GM18502 (cell line): ENCODE data around the gene CES2.
"Not testable (repeated sequence)": the region's sequence is repeated elsewhere in the genome, so short reads cannot be mapped to it uniquely, and the experiment has no call there.

Experiments used
- ATAC-seq: cut with Tn5 transposase; IDR thresholded peaks from one replicate; pipeline ENCODE4 v1.9.1; 2021; ENCODE audit warnings: mild to moderate bottlenecking; ENCODE audit not compliant: unreplicated experiment, poor library complexity

Gene CES2

DNA sequence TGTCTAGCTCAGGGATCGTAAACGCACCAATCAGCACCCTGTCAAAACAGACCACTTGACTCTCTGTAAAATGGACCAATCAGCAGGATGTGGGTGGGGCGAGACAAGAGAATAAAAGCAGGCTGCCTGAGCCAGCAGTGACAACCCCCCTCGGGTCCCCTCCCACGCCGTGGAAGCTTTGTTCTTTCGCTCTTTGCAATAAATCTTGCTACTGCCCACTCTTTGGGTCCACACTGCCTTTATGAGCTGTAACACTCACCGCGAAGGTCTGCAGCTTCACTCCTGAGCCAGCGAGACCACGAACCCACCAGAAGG is 39.6 kb downstream of the CES2 start:
- not testable (repeated sequence) for ATAC-seq

DNA sequence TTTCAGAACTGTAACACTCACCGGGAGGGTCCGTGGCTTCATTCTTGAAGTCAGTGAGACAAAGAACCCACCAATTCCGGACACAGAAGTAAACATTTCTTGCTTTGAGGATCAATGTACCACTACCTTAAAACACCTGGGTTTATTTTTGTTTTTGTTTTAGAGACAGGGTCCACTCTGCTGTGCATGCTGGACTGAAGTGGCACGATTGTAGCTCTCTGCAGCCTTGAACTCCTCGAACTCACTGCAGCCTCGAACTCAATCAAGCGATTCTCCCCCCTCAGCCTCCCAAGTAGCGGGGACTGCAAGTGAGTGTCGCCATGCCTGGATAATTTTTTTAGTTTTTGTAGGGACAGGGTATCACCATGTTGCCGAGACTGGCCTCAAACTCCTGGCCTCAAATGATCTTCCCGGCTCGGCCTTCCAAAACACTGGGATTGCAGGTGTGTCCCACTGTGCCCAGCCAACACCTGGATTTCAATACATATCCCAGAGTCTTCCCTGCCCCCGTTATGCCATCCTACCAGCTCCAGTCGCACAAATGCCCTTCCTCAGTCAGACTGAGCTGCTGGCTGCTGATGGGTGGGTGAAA is 40.1 kb downstream of the CES2 start:
- ATAC-seq: no peak

DNA sequence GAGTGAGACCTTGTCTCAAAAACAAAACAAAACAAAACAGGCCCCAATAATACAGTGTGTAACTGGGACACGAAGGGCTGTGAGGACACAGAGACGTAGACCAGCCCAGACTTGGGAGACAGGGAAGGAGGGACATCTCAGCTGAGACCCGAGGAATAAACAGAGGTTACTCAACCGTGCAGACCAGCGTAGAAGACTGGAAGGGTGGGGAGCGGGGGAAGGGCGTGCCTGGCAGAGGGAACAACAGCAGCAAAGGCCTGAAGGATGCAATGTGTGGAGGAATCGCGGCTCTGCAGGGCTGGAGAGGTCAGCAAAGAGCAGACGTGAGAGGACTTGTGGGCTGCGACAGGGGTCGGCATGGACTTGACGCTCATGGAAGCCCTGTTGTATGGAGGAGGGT is 41.4 kb downstream of the CES2 start:
- no peak for ATAC-seq

DNA sequence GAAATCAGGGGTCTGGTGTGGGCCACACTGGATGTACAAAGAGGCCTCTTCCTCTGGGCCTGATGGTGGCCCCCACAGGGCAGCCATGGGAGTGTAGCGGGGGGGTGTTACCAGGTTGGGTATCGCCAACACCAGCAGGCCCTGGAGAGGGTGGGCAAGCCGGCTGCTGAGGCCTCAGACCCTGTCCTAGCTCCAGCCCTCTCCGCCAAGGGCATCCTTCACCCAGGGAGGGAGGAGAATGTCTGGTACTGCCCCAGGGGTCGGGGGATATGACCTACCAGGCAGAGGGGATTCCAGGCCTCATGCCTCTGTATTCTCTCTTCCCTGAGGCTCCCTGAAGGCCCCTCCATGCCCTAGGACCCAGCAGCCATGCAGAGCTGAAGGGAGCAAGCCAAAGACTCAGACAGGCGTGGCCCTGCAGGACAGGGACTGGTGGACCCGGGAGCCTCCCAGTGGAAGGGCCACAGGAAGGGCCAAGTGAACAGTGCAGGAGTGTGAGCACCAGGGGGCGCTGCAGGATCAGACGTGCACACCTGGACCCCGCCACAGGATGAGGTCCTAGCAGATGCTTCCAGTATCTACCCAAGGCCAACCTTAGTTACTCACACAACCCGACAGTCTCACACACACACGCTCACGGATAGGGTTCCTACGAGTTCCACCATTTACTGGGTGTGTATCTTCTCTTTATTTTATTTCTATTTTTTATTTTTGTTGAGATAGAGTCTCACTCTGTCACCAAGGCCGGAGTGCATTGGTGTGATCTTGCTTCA is 42.2 kb downstream of the CES2 start:
- ATAC-seq: no peak

DNA sequence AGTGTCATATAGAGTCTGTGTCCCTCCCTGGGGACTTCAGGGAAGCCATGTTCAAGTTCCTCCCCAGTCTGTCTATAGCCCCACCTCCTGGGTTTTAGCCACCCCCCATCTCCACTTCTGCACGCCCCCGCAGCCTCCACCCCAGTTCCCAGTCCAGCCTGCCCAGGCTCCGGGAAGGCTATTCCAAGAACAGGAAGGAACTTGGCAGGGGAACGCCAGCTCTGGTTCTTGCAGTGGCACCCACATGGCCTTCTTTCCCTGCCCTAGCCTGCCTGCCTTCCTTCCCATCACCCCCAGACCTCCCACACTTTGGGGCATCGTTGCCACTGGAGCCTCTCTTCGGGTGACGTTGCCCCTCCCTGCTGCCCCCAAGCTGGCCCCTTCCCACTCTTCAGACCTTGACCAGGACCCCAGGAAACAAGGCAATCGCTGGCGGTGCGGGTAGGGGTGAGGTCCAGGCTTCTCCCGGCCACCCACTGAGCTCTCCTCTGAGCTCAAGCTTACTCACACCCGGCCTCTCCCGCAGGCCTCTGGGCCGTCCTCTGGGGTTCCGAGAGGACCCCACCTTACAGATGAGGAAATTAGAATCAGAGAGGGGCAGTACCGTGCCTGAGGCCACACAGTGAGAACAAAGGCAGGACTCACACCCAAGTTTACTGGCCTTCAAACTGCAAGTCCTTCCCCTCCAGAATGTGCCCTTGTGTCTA is 43.8 kb downstream of the CES2 start:
- no peak for ATAC-seq

DNA sequence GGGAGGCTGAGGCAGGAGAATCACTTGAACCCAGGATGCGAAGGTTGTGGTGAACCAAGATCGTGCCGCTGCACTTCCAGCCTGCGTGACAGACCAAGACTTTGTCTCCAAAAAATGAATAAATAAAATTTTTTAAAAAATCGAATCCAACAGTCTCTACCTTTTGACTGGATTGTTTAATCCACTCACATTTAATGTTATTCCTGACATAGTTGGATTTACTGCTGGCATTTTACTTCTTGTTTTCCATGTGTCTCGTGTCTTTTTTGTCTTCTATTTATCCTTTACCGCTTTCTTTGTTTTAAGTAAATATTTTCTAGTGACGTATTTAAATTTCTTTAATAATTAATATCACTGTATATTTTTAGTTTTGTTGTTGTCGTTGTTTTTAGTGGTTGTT is 47.7 kb downstream of the CES2 start:
- ATAC-seq: no peak

DNA sequence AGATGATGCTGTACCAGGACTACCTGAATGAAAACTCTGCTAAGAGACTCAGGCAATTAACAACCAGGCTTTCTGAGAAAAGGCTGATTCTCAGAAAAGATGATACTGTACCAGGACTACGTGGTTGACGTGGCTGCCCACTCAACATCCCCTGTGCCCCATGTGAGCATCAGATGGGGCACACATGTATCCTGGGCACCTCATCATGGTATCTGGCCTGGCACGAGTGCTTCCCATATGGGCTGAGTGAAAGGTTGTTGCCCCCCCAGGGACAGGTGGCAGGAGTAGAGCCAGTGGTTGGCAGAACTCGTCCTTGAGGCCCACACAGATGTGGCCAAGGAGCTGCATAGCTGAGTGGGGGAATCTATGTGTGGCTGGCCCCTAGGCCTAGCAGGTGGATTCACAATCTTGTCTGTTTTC is 49.6 kb downstream of the CES2 start:
- no peak for ATAC-seq

DNA sequence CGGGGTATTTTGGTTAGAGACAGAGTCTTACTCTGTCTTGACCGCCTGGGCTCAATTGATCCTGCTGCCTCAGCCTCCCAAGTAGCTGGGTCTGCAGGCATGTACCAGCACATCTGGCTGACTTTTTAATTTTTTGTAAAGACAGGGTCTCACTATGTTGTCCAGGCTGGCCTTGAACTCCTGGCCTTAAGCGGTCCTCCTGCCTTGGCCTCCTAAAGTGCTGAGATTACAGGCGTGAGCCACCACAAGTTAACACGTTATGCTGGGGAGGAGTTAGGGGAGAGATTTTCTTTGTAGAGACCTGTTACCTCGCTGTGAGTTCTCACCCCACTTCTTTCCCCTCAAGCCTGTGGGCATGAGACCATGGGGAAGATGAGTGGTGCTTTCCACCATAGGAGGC is 51.2 kb downstream of the CES2 start:
- no peak for ATAC-seq

DNA sequence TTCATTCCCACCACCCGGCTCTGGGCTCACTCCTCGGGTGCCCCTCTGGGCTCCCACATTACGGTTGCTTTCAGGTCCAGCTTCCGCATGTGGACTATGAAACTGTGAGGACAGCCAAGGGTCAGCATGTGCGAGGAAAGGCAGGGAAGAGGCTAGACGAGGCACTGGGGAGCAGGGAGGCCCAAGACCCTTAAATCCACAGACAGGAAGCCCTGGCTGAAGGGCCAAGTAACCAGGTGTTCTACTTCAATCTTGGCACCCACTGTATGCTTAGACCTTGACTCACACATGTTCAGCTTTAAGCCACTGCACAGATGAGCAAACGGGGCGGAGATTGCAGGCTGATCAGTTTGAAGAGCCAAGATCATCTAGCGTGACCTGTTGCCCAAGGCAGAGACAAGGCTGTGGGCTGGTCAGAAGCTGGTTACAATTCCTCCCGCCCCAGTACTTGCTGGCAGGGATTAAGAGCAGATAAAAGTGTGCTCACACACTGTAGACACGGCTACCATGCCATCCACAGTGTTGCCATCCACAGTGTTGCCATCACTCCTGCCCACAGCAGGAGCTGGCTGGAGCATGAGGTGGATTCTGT is 53.0 kb downstream of the CES2 start, which contains the start of gene CES4A:
Gene CES4A, plus strand, starts transcription at position 393 of the 592 bp plus-strand sequence. Its CDS starts 184 bp downstream, at position 577.
- no peak for ATAC-seq

DNA sequence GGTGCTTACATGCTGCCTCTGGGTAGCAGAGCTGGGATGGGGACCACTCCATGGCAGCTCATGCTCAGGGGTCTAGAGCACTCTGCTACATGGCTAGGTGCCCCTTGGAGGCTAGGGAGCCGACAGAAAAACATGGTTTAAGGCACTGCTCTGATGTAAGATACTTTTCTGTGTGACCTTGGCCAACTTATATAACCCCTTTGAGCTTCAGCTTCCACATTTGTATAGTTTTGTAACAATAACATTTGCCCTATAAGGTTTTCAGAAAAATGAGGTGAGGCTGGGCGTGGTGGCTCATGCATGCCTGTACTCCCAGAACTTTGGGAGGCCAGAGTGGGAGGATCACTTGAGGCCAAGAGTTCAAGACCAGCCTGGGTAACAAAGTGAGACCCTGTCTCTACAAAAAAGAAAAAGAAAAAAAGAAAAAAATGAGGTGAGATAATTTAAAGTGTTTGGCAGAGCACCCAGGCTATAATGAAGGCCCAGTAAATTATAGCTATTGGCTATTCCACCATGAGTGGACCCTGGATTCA is 56.3 kb downstream of the CES2 start:
- no peak for ATAC-seq

DNA sequence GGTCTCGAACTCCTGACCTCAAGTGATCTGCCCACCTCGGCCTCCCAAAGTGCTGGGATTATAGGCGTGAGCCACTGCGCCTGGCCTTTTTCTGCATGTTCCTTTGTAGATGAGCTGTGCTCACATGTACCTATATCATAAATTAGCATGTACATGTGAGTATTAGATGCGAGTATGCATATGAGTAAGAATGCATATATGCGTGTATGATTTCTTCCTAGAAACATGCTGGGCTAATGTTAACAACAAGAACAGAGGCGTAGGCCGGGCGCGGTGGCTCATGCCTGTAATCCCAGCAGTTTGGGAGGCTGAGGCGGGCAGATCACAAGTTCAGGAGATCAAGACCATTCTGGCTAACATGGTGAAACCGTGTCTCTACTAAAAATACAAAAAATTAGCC is 58.2 kb downstream of the CES2 start:
- ATAC-seq: not testable (repeated sequence)
